Measurements from ENCODE around the gene CPM.

DNA sequence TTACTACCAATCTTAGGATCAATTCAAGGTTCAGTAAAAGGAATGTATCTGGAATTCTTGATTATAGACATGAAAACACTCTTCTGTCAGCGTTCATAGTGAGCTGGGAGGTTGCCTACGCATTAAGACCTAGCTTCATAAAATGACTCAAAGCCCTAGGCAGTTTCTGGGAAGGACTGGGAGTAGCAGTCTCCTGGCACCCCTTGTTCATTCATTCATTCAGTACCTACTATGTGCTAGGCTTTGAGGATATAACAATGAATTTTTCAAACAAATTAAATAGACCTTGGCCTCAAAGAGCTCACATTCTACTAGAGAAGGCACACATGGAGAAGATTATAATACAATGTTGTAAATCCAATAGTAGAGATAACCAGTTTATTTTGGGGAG, 78.9 kb downstream of the CPM start:
- no peak for TF ChIP-seq POLR2A (IDR thresholded peaks at IDR 0.05; ENCODE audit: extremely low read depth, insufficient read length)
- TF ChIP-seq, protein P1, sequence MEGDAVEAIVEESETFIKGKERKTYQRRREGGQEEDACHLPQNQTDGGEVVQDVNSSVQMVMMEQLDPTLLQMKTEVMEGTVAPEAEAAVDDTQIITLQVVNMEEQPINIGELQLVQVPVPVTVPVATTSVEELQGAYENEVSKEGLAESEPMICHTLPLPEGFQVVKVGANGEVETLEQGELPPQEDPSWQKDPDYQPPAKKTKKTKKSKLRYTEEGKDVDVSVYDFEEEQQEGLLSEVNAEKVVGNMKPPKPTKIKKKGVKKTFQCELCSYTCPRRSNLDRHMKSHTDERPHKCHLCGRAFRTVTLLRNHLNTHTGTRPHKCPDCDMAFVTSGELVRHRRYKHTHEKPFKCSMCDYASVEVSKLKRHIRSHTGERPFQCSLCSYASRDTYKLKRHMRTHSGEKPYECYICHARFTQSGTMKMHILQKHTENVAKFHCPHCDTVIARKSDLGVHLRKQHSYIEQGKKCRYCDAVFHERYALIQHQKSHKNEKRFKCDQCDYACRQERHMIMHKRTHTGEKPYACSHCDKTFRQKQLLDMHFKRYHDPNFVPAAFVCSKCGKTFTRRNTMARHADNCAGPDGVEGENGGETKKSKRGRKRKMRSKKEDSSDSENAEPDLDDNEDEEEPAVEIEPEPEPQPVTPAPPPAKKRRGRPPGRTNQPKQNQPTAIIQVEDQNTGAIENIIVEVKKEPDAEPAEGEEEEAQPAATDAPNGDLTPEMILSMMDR (IDR thresholded peaks at IDR 0.05; ENCODE audit: low read depth, low read length): no peak
- TF ChIP-seq, protein P2, sequence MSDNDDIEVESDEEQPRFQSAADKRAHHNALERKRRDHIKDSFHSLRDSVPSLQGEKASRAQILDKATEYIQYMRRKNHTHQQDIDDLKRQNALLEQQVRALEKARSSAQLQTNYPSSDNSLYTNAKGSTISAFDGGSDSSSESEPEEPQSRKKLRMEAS (IDR thresholded peaks at IDR 0.05; ENCODE audit: low read depth, low read length): no peak
